AG09309 (cell line): ENCODE measurements around the gene GJC1.

Experiments used
- DNase-seq: peaks from one replicate; pipeline ENCODE4 v3.0.0-alpha.2; 2010; ENCODE audit warnings: low read depth
- H3K4me3 ChIP-seq: 2 replicates; pipeline ENCODE4 v1.5.1; 2011; ENCODE audit warnings: mild to moderate bottlenecking, low read depth, low read length, moderate library complexity; ENCODE audit not compliant: control insufficient read depth
- CTCF ChIP-seq: IDR thresholded peaks from 2 replicates; pipeline ENCODE4 v1.5.1; 2011; ENCODE audit warnings: mild to moderate bottlenecking, low read depth, low read length, inconsistent platforms; ENCODE audit not compliant: insufficient read depth, control insufficient read depth; ENCODE audit errors: missing control alignments

Gene GJC1

GRCh38 chr17:44761932-44762810 lies 67.9 kb downstream of the GJC1 start:
- DNase-seq, result no peak
- TF ChIP-seq CTCF, result no peak
- no peak overlapping the region for H3K4me3 ChIP-seq

GRCh38 chr17:44760474-44761308 lies 69.4 kb downstream of the GJC1 start:
- no peak for TF ChIP-seq CTCF
- no peak for DNase-seq

GRCh38 chr17:44759916-44760243 lies 70.2 kb downstream of the GJC1 start:
- TF ChIP-seq CTCF, result no peak
- no peak for DNase-seq
- no peak overlapping the region for H3K4me3 ChIP-seq

More at GRCh38 chr17:44760474-44761308, 69.4 kb downstream of the GJC1 start:
- H3K4me3 ChIP-seq, result no peak overlapping the region

GRCh38 chr17:44759086-44759915 lies 70.8 kb downstream of the GJC1 start:
- peak; percentile 5 for TF ChIP-seq CTCF
- DNase-seq, result no peak
- H3K4me3 ChIP-seq, result peak overlapping the region; percentile 43

- TF ChIP-seq CTCF, result no peak
- no peak for DNase-seq
- peak within 1 kb of the TSS; percentile 43 for H3K4me3 ChIP-seq
Observed at GRCh38 chr17:44758414-44759085, 71.5 kb downstream of the GJC1 start, which contains the start of gene ADAM11. ADAM11 (plus strand) TSS chr17:44758988; CDS start chr17:44759200, 212 bp downstream.

- no peak for DNase-seq
- no peak for TF ChIP-seq CTCF
- no peak overlapping the region for H3K4me3 ChIP-seq
Observed at GRCh38 chr17:44757918-44758413, 72.1 kb downstream of the GJC1 start.
